GM18870 (cell line): ENCODE results near the gene DPYD.

Source experiments
- ATAC-seq: cut with Tn5 transposase; IDR thresholded peaks from one replicate; pipeline ENCODE4 v1.9.1; 2021; ENCODE audit warnings: moderate library complexity; ENCODE audit not compliant: unreplicated experiment

The DPYD gene

DNA sequence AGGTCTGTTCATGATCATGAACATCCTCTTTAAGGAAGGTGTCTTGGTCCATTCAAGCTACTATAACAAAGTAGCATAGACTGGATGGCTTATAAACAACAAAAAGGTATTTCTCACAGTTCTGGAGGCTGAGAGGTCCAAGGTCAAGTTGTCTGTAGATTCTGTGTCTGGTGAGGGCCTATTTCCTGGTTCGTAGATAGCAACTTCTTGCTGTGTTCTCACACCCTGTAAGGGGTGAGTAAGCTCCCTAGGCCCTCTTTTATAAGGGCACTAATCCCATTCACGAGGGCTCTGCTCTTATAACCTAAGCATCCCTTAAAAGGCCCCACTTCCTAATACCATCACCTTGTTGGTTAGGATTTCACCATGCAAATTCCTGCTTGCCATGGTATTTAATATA is 851.5 kb downstream of the DPYD start:
- ATAC-seq = no peak

- no peak for ATAC-seq
Observed at GRCh38 chr1:97066860-97067259, 854.0 kb downstream of the DPYD start.

DNA sequence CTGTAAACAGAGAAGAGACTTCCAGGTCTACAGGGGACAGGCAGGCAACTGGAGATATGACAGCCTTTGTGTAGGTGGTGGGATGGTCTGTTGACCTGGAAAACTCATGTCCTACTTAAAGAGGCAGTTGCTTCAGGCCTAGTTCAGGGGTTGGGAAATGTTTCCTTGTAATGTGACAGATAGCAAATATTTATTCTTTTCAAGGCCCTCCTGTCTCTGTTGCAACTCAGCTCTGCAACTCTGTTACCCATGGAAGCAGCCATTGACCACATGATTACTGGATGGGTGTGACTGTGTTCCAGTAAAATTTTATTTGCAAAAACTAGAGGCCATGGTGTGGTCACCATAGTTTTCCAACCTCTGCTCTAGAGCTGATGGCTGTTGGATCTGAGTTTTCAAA is 857.3 kb downstream of the DPYD start:
- no peak for ATAC-seq

GRCh38 chr1:97061604-97062003 is 859.2 kb downstream of the DPYD start:
- ATAC-seq = no peak

DNA sequence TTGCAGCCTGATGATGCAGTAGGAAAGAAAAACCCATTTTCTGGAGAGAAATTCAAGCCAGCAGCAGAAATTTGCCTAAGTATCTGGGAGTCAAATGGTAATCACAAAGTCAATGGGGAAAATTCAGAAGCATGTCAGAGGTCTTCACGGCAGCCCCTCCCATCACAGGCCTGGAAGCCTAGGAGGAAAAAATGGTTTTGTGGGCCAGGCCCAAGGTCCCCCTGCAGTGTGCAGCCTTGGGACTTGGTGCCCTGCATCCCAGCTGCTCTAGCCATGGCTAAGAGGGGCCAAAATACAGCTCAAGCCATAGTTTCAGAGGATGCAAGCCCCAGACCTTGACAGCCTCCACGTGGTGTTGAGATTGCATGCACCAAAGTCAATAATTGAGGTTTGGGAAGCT is 864.4 kb downstream of the DPYD start:
- no peak for ATAC-seq

DNA sequence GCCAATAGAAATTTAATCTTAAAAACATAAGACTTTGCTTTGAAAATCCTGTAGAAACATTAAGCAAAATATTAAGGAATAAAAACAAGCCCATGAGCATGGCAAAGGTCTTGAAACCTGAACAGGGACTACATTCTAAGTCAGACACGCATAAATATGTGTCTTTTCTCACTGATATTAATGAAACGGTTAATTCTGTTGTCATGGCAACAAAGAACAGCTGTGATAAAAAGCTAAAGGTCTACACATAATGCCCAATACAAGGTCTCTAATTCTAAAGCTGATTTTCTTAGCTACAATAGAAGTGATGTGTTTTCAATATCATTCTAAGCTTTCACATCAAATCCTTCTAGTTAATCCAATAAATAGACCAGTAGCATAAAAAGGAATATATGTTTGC is 867.6 kb downstream of the DPYD start:
- ATAC-seq = no peak

DNA sequence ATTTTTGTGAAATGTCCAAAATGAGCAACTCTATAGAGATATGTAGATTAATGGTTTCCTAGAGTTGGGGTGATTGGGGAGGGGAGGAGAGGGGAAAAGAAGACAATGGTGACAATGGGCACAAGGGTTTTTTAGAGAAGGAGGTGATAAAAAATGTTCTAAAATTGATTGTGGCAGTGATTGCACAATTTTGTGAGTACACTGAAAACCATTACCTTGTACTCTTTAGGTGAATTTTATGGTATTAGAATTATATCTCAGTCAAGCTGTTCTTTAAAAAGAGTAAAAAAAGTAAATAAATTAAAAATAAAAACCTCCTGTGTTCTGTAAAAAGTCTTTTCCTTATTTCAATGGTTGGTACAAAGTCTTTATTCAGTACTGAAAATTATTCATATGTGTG is 869.0 kb downstream of the DPYD start:
- ATAC-seq = no peak

- no peak for ATAC-seq
Observed at GRCh38 chr1:97050506-97050905, 870.3 kb downstream of the DPYD start.

GRCh38 chr1:97047421-97047793 is 873.4 kb downstream of the DPYD start:
- no peak for ATAC-seq

DNA sequence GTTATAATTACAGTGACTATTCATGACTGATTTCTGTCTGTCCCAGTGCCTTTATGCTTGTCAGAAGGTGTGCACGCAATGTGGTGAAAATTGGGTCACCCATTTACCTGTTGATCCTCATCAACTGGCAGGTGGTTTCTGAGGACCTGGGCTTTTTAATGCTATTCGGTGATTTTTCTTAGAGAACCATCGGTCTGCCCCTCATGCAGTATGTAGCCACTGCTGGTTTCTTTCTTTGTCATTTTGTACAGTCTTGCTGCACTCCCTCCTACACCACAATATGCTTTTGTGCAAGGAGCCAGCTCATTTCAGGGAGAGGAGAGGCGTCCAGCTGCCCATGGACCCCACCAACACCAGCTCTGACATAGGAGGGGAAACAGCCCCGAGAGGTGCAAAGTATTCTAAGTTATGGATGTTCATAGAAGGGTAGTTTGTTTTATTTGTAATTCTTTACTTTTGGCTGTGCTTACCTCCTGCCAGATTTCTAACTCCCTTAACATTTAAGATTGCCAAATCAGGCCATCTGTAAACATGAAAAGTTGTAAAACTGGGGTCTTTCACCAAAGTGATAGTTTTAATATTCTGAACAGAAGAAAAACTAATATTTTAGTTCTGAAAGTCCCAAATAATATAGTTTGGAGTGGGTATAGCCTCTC is 873.9 kb downstream of the DPYD start:
- ATAC-seq = no peak

DNA sequence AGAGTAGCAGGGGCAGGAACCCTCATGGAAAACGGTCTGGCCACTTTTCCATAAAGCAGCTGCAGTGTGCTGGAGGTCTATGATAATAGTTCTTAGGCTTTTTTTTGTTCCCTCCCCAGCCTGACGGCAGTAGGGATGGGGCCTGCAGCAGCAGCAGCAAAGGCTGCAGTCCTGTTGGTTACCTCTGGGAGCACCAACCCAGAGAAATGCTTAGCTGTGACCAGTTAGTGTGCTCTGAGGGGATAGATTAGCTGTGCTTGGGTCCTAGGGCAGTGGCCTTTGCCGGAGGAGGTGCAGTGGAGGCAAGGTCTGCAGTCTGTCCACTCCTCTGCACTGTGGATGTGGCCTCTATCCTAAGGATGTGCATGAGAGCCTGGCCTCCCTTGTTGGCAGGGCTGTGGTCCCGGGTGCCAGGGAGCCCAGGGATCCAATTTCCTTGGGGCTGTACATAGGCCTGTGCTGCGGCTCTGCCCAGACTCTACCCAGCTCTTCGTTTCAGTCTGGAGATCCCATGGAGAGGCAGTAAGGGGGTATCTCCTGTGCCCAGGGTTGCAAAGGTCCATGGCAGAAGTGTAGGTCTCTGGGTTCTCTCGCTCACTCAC is 876.6 kb downstream of the DPYD start:
- ATAC-seq = no peak

DNA sequence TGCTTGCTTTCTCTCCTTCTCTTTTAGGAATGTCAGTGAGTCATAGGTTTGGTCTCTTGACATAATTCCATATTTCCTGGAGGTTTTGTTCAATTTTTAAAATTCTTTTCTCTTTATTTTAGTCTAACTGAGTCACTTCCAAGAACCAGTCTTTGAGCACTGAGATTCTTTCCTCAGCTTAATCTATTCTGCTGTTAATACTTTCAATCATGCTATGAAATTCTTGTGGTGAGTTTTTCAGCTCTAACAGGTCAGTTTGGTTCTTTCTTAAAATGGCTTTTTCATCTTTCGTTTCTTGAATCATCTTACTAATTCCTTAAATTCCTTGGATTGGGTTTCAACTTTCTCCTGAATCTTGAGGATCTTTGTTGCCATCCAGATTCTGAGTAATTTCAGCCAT is 878.3 kb downstream of the DPYD start:
- ATAC-seq = no peak

DNA sequence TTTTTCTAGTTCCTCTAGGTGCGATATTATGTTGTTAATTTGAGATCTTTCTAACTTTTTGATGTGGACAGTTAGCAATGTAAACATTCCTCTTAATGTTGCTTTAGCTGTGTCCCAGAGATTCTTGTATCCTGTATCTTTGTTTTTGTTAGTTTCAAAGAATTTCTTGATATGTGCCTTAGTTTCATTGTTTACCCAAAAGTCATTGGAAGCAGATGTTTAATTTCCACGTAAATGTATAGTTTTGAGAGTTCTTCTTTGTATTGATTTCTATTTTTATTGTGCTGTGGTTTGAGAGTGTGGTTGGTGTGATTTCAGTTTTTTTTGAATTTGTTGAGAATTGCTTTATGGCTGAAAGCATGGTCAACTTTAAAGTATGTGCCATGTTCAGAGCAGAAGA is 879.8 kb downstream of the DPYD start:
- ATAC-seq = no peak

DNA sequence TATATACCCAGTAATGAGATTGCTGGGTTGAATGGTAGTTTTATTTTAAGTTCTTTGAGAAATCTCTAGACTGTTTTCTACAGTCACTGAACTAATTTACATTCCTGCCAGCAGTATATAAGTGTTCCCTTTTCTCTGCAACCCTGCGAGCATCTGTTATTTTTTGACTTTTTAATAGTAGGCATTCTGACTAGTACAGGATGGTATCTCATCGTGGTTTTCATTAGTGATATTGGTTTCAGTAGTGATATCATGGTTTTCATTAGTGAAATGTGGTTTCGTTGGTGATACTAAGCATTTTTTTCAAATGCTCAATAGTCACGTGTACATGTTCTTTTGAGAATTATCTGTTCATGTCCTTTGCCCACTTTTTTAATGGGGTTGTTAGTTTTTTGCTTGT is 882.4 kb downstream of the DPYD start:
- ATAC-seq = no peak

DNA sequence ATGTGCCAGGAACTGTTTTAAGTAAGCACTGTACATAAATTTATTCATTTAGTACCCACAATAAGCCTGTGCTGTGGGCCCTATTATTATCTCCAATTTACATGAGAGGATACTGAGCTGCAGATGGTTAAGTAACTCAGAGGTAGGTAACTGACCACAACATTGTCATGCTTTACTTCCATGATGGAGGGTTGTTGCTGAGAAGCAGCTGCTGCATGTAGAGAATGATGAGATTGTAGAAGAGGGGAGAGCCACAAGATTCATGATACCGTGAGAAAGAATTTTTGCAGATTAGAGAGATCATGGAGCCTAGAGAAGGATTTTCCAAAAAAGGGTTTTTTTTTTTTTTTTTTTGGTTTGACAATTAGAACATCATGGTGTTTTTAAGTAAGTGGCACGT is 886.2 kb downstream of the DPYD start:
- ATAC-seq = no peak

GRCh38 chr1:97033949-97034348 is 886.9 kb downstream of the DPYD start:
- no peak for ATAC-seq
